ENCODE measurements around the gene STX17.

Gene STX17

GRCh38 chr9:99860266-99860665 is 46.2 kb upstream of the STX17 start:
- Histone ChIP-seq H3K4me2 (ENCODE audit: low read length) (no peak overlapping the region), H3K9me3 (ENCODE audit: insufficient read depth, low read length) (no peaks in the 10 kb centered on the region), H3K4me1 (ENCODE audit: low read length) (no peaks in the 10 kb centered on the region), H3K4me3 (ENCODE audit: low read length) (no peak overlapping the region), H2AFZ (ENCODE audit: low read depth, low read length) (no peak overlapping the region), H3K79me2 (ENCODE audit: low read length) (no peaks in the 10 kb centered on the region), H3K36me3 (replicated peaks; ENCODE audit: low read depth, low read length) (no peaks in the 10 kb centered on the region), H3K9ac (ENCODE audit: low read length) (no peak overlapping the region), H3K27ac (ENCODE audit: low read length) (no peak overlapping the region), H3K27me3 (ENCODE audit: low read depth, low read length) (no peaks in the 10 kb centered on the region), H4K20me1 (ENCODE audit: insufficient read depth, low read length) (no peaks in the 10 kb centered on the region)
- TF ChIP-seq, protein P1, sequence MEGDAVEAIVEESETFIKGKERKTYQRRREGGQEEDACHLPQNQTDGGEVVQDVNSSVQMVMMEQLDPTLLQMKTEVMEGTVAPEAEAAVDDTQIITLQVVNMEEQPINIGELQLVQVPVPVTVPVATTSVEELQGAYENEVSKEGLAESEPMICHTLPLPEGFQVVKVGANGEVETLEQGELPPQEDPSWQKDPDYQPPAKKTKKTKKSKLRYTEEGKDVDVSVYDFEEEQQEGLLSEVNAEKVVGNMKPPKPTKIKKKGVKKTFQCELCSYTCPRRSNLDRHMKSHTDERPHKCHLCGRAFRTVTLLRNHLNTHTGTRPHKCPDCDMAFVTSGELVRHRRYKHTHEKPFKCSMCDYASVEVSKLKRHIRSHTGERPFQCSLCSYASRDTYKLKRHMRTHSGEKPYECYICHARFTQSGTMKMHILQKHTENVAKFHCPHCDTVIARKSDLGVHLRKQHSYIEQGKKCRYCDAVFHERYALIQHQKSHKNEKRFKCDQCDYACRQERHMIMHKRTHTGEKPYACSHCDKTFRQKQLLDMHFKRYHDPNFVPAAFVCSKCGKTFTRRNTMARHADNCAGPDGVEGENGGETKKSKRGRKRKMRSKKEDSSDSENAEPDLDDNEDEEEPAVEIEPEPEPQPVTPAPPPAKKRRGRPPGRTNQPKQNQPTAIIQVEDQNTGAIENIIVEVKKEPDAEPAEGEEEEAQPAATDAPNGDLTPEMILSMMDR (IDR thresholded peaks at IDR 0.05; ENCODE audit: low read depth, low read length), result no peak
- no peak for TF ChIP-seq EZH2phosphoT487 (IDR thresholded peaks at IDR 0.05; ENCODE audit: low read depth)

DNA sequence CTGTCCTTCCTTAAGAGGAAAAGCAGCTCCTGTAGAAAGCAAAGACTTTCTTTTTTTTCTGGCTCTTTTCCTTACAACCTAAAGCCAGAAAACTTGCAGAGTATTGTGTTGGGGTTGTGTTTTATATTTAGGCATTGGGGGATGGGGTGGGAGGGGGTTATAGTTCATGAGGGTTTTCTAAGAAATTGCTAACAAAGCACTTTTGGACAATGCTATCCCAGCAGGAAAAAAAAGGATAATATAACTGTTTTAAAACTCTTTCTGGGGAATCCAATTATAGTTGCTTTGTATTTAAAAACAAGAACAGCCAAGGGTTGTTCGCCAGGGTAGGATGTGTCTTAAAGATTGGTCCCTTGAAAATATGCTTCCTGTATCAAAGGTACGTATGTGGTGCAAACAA is 42.5 kb upstream of the STX17 start:
- H3K4me1 ChIP-seq (ENCODE audit: low read length), result peaks cover 19% of the 10 kb centered on the region
- H3K4me3 ChIP-seq (ENCODE audit: low read length), result no peak overlapping the region
- H3K27me3 ChIP-seq (ENCODE audit: low read depth, low read length), result no peaks in the 10 kb centered on the region
- no peak overlapping the region for H2AFZ ChIP-seq (ENCODE audit: low read depth, low read length)
- H3K27ac ChIP-seq (ENCODE audit: low read length), result no peak overlapping the region
- no peak for TF ChIP-seq EZH2phosphoT487 (IDR thresholded peaks at IDR 0.05; ENCODE audit: low read depth)
- TF ChIP-seq, protein P1 (IDR thresholded peaks at IDR 0.05; ENCODE audit: low read depth, low read length), result no peak
- no peaks in the 10 kb centered on the region for H4K20me1 ChIP-seq (ENCODE audit: insufficient read depth, low read length)
- H3K79me2 ChIP-seq (ENCODE audit: low read length), result no peaks in the 10 kb centered on the region
- no peaks in the 10 kb centered on the region for H3K9me3 ChIP-seq (ENCODE audit: insufficient read depth, low read length)
- H3K36me3 ChIP-seq (replicated peaks; ENCODE audit: low read depth, low read length), result no peaks in the 10 kb centered on the region
- no peak overlapping the region for H3K9ac ChIP-seq (ENCODE audit: low read length)
- no peak overlapping the region for H3K4me2 ChIP-seq (ENCODE audit: low read length)

DNA sequence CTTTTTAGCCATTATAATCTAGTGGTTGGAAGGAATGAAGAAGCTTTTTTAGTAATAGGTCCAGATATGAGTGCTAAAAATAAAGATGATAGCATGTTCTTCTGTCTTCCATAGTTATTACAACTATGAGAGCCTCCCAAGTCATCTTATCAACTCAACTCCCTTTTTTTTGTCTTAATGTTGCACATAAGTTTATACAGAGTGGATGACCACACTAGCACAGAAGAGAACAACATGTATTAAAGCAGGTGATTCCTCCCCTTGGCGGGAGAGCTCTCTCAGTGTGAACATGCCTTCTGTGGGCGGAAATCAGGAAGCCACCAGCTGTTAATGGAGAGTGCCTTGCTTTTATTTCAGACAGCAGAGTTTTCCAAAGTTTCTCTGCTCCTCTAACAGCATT is 40.1 kb upstream of the STX17 start:
- no peak overlapping the region for H3K4me3 ChIP-seq (ENCODE audit: low read length)
- TF ChIP-seq, protein P1 (IDR thresholded peaks at IDR 0.05; ENCODE audit: low read depth, low read length), result no peak
- no peak for TF ChIP-seq EZH2phosphoT487 (IDR thresholded peaks at IDR 0.05; ENCODE audit: low read depth)
- no peak overlapping the region for H3K4me2 ChIP-seq (ENCODE audit: low read length)
- no peak overlapping the region for H3K27ac ChIP-seq (ENCODE audit: low read length)
- no peaks in the 10 kb centered on the region for H3K27me3 ChIP-seq (ENCODE audit: low read depth, low read length)
- H3K9ac ChIP-seq (ENCODE audit: low read length), result no peak overlapping the region
- no peaks in the 10 kb centered on the region for H4K20me1 ChIP-seq (ENCODE audit: insufficient read depth, low read length)
- no peaks in the 10 kb centered on the region for H3K36me3 ChIP-seq (replicated peaks; ENCODE audit: low read depth, low read length)
- H2AFZ ChIP-seq (ENCODE audit: low read depth, low read length), result no peak overlapping the region
- H3K79me2 ChIP-seq (ENCODE audit: low read length), result no peaks in the 10 kb centered on the region
- H3K9me3 ChIP-seq (ENCODE audit: insufficient read depth, low read length), result no peaks in the 10 kb centered on the region
- peaks cover 28% of the 10 kb centered on the region for H3K4me1 ChIP-seq (ENCODE audit: low read length)

DNA sequence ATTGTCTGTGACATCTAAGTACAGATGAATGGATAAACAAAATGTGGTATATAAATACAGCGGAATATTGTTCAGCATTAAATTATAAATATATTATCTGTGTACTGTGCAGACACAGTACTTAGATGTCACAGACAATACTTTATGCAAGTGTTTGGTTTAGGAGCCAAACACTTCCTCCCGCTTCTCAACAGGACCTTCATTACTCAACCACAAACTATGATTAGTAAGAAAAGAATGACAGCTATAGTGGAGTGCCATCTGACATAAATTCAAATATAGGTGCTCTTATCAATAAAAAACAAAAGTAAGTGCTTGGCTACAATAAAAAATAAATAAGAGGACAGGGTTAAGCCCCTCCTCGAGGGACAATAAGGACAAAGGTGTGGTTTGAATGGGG is 38.9 kb upstream of the STX17 start:
- peaks cover 28% of the 10 kb centered on the region for H3K4me1 ChIP-seq (ENCODE audit: low read length)
- H3K36me3 ChIP-seq (replicated peaks; ENCODE audit: low read depth, low read length), result no peaks in the 10 kb centered on the region
- TF ChIP-seq, protein P1 (IDR thresholded peaks at IDR 0.05; ENCODE audit: low read depth, low read length), result no peak
- TF ChIP-seq EZH2phosphoT487 (IDR thresholded peaks at IDR 0.05; ENCODE audit: low read depth), result no peak
- no peak overlapping the region for H3K9ac ChIP-seq (ENCODE audit: low read length)
- H3K4me2 ChIP-seq (ENCODE audit: low read length), result peak overlapping the region; percentile 69
- H4K20me1 ChIP-seq (ENCODE audit: insufficient read depth, low read length), result no peaks in the 10 kb centered on the region
- peak overlapping the region; percentile 39 for H3K27ac ChIP-seq (ENCODE audit: low read length)
- H3K27me3 ChIP-seq (ENCODE audit: low read depth, low read length), result no peaks in the 10 kb centered on the region
- peak overlapping the region; percentile 46 for H3K4me3 ChIP-seq (ENCODE audit: low read length)
- H2AFZ ChIP-seq (ENCODE audit: low read depth, low read length), result no peak overlapping the region
- H3K79me2 ChIP-seq (ENCODE audit: low read length), result no peaks in the 10 kb centered on the region
- no peaks in the 10 kb centered on the region for H3K9me3 ChIP-seq (ENCODE audit: insufficient read depth, low read length)
